ENCODE measurements around the gene NSMF. TPM values are rescaled to one million over a fixed set of nuclear protein-coding genes. Genes with fewer than 3 reads are reported as not detected.
"Not testable (repeated sequence)": the region's sequence is repeated elsewhere in the genome, so short reads cannot be mapped to it uniquely, and the experiment has no call there.

NSMF gene
- total and polyA plus RNA-seq, 8 donors, result 11.7 to 84.9 (median 41.6) TPM

DNA sequence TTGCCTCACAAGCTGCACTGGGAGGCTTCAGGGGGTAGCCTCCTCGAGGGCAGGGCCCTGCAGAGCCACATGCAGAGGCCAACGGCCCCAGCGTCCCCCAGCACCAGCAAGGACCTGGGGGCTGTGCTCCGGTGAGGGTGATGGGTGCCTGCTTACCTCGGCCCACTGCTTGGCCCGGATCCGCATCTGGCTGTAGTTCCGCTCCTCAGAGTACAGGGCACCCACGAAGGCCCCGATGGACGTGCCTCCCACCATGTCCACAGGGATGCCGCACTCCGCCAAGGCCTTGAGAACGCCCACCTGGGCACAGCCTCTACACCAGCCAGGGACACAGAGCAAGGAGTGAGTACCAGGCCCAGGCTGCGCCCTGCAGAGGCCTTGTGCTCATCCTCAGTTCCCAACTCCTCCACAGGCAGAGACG lies 8.0 kb upstream of the NSMF start:
- Histone ChIP-seq H3K27me3 (peaks cover 0 to 4% (median 0%) of the 10 kb centered on the region in 3 donors), H3K27ac (no peak overlapping the region), H3K36me3 (peaks cover 0 to 16% (median 9%) of the 10 kb centered on the region in 4 donors), H3K9me3 (no peaks in the 10 kb centered on the region), H3K4me1 (peaks cover 0 to 2% (median 0%) of the 10 kb centered on the region in 4 donors), H3K4me3 (no peak overlapping the region)
- intact Hi-C loops (cut with DNase I; ENCODE audit: low total_unique reads), result no loop called here
- TF ChIP-seq, protein P1, sequence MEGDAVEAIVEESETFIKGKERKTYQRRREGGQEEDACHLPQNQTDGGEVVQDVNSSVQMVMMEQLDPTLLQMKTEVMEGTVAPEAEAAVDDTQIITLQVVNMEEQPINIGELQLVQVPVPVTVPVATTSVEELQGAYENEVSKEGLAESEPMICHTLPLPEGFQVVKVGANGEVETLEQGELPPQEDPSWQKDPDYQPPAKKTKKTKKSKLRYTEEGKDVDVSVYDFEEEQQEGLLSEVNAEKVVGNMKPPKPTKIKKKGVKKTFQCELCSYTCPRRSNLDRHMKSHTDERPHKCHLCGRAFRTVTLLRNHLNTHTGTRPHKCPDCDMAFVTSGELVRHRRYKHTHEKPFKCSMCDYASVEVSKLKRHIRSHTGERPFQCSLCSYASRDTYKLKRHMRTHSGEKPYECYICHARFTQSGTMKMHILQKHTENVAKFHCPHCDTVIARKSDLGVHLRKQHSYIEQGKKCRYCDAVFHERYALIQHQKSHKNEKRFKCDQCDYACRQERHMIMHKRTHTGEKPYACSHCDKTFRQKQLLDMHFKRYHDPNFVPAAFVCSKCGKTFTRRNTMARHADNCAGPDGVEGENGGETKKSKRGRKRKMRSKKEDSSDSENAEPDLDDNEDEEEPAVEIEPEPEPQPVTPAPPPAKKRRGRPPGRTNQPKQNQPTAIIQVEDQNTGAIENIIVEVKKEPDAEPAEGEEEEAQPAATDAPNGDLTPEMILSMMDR (IDR thresholded peaks at IDR 0.05), result no peak
- TF ChIP-seq POLR2AphosphoS5 (IDR thresholded peaks at IDR 0.05), result no peak
- no peak for TF ChIP-seq EP300 (IDR thresholded peaks at IDR 0.05)
- no peak for TF ChIP-seq POLR2A (IDR thresholded peaks at IDR 0.05)
- WGBS, 5 donors, result 89 to 96% (median 93%) methylated on average over 13 to 16 of the region's 16 CpGs
- DNase-seq, result no peak

DNA sequence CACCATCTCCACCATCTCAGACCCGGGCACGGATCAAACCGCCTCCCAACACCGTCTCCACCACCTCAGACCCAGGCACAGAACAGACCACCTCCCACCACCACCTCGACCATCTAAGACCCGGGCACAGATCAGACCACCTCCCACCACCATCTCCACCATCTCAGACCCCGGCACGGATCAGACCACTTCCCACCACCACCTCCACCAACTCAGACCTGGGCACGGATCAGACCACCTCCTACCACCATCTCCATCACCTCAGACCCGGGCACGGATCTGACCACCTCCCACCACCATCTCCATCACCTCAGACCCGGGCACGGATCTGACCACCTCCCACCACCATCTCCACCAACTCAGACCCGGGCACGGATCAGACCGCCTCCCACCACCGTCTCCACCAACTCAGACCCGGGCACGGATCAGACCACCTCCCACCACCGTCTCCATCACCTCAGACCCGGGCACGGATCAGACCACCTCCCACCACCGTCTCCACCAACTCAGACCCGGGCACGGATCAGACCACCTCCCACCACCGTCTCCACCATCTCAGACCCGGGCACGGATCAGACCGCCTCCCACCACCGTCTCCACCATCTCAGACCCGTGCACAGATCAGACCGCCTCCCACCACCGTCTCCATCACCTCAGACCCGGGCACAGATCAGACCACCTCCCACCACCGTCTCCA lies 7.4 kb upstream of the NSMF start:
- H3K27me3 ChIP-seq; H3K4me3 ChIP-seq; H3K27ac ChIP-seq; intact Hi-C loops (cut with DNase I; ENCODE audit: low total_unique reads); H3K4me1 ChIP-seq; DNase-seq; H3K9me3 ChIP-seq: not testable (repeated sequence)
- 89 to 94% (median 92%) methylated on average over 34 to 35 of the region's 35 CpGs for WGBS, 5 donors
- peaks cover 0 to 21% (median 10%) of the 10 kb centered on the region in 4 donors for H3K36me3 ChIP-seq

DNA sequence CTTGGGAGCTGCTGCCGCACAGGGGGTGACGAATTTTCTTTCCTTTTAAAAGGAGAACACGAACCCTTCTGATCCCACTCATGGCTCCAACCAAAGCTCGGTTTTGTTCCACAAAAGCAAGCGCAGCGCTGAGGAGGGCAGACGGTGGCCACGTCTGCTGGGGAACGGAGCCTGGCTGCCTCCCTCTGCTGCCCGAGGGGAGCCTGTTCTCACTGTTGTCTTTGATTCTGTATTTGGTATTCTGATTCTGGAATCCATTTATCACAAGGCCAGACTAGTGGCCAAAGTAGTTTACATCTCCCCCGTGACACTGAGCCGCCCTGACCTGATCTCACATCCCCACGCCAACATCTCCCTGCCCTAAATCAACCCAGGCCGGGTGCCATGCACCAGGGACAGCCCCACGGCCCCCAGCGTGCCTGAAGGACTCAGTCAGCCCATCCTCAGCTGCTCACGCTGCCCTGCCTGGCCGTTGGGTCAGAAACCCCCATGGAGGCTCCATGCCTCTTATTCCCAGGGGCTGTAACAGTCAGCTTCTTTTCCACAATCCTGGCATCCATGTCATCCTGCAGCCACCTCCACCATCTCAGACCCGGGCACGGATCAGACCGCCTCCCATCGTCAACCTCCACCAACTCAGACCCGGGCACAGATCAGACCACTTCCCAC lies 6.7 kb upstream of the NSMF start:
- TF ChIP-seq EP300 (IDR thresholded peaks at IDR 0.05) (no peak), POLR2A (IDR thresholded peaks at IDR 0.05) (no peak), POLR2AphosphoS5 (IDR thresholded peaks at IDR 0.05) (no peak)
- TF ChIP-seq, protein P1 (IDR thresholded peaks at IDR 0.05), result no peak
- Histone ChIP-seq H3K36me3 (peaks cover 0 to 27% (median 14%) of the 10 kb centered on the region in 4 donors), H3K27ac (no peak overlapping the region), H3K4me1 (peaks cover 0 to 15% (median 5%) of the 10 kb centered on the region in 4 donors), H3K9me3 (no peaks in the 10 kb centered on the region), H3K4me3 (no peak overlapping the region), H3K27me3 (peaks cover 0 to 4% (median 0%) of the 10 kb centered on the region in 3 donors)
- no peak for DNase-seq
- intact Hi-C loops (cut with DNase I; ENCODE audit: low total_unique reads), result no loop called here
- 88 to 92% (median 90%) methylated on average over 21 to 23 of the region's 23 CpGs for WGBS, 5 donors

DNA sequence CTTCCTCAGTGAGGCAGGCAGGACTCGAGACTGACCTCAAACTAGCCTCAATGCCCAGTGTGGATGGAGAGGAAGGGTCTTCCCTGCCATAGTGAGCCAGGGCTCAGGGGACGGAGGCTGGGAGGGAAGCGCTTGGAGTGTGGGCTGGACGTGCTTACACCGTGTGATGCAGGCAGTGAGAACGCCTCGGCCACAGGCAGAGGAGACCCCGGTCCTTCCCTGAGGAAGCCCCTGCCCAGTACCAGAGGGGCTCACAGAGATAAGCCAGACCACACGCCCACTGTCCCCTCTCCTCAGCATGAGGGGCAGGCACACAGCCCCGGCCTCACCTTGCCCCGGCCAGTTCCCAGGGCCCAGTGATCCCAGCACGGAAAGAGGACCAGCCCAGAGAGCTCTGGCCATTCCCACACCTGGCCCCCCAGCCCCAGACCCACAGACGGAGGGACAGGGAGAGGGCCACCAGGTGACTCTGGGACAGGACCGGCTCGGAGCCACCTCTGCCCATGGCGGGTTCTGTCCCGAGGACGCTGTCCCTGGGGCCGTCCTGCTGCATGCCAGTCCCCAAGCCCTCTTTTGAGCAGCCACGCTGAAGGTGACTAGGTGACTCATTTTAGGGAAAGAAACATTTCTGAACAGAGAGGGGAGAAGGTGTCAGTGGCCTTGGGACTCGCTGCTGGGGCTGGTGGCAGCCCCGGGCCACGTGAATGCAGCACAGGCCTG lies 6.0 kb upstream of the NSMF start:
- H3K36me3 ChIP-seq, result peaks cover 0 to 29% (median 15%) of the 10 kb centered on the region in 4 donors
- intact Hi-C loops (cut with DNase I; ENCODE audit: low total_unique reads), result no loop called here
- H3K4me1 ChIP-seq, result peaks cover 2 to 20% (median 8%) of the 10 kb centered on the region in 4 donors
- WGBS, 5 donors, result 90 to 95% (median 93%) methylated on average over 17 to 23 of the region's 23 CpGs
- peaks cover 0 to 4% (median 0%) of the 10 kb centered on the region in 3 donors for H3K27me3 ChIP-seq
- no peak for DNase-seq
- H3K4me3 ChIP-seq, result no peak overlapping the region
- TF ChIP-seq POLR2A (IDR thresholded peaks at IDR 0.05), result no peak
- no peak for TF ChIP-seq EP300 (IDR thresholded peaks at IDR 0.05)
- TF ChIP-seq POLR2AphosphoS5 (IDR thresholded peaks at IDR 0.05), result no peak
- no peak overlapping the region for H3K27ac ChIP-seq
- no peaks in the 10 kb centered on the region for H3K9me3 ChIP-seq

DNA sequence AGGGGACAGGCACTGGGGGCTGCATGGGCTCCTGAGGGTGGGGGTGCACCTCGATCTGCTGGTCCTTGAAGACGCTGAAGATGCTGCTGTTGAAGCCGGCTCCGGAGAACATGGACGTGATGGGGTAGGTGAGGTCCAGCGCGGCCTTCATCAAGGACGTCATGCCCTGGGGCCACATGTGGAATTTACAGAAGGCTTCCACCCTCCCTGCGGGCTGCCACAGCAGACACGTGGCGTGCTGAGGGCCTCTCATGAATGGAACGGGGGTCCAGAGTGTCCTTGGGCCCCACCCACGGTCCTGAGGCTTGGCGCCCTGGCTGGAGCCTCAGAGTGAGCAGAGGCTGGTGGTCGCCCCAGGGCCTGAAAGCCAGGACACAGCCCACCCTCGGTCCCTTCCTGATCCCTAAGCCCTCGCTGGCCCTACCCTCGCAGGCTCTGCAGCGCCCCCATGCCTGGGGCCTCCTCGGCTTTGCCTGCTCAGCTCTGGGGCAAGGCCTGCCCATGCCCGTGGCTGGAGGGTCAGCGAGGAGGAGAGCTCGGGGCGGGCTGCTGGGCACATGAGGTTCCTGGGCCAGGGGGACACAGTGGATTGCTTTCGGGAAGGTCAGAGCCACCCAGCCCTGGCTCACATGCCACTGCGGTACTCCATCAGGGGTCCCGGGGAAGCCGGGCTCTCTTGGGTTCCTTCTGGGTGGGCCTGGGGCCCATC lies 5.3 kb upstream of the NSMF start:
- H3K27me3 ChIP-seq, result peaks cover 0 to 4% (median 0%) of the 10 kb centered on the region in 3 donors
- WGBS, 5 donors, result 84 to 95% (median 94%) methylated on average over 5 to 28 of the region's 28 CpGs
- H3K9me3 ChIP-seq, result no peaks in the 10 kb centered on the region
- peaks cover 0 to 29% (median 15%) of the 10 kb centered on the region in 4 donors for H3K36me3 ChIP-seq
- H3K27ac ChIP-seq, result no peak overlapping the region
- TF ChIP-seq POLR2AphosphoS5 (IDR thresholded peaks at IDR 0.05) (no peak), EP300 (IDR thresholded peaks at IDR 0.05) (no peak), POLR2A (IDR thresholded peaks at IDR 0.05) (no peak)
- TF ChIP-seq, protein P1 (IDR thresholded peaks at IDR 0.05), result no peak
- DNase-seq, result no peak
- H3K4me1 ChIP-seq, result peaks cover 9 to 27% (median 16%) of the 10 kb centered on the region in 4 donors
- intact Hi-C loops (cut with DNase I; ENCODE audit: low total_unique reads), result no loop called here
- no peak overlapping the region for H3K4me3 ChIP-seq

All from stomach (tissue), 9 donors.